ENCODE results near the gene FFAR1.

FFAR1 gene, protein sequence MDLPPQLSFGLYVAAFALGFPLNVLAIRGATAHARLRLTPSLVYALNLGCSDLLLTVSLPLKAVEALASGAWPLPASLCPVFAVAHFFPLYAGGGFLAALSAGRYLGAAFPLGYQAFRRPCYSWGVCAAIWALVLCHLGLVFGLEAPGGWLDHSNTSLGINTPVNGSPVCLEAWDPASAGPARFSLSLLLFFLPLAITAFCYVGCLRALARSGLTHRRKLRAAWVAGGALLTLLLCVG (N-terminal part only)

DNA sequence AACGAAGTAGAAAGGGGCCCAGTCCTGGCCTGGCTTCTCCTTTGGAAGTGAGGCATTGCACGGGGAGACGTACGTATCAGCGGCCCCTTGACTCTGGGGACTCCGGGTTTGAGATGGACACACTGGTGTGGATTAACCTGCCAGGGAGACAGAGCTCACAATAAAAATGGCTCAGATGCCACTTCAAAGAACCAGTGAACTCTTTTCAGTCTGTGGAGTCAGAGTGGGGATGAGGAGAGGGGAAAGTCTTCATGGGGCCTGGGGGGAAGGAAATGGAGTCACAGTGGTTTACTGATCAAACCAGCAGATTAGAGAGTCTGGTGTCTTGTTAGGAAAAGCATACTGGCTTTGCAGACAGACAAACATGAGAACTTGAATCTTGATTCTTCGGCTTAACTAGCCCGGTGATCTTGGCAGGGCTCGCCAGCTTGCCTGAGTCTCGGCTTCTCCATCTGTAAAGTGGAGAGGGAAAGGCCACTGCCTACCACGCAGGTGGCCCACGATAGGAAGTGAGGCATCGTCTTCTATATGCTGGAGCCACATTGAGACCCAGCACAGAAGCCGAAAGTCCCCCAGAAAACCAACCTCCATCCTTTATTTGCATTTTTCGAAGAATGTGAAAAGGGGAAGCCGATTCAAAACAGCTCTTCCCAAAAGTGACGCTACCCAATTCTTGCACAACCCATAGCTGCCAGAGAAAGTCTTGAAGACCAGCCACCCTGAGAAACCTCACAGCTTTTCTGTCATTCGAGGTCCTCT, at the start of gene FFAR1:
Gene FFAR1 (plus strand): TSS at position 732 of the 759 bp plus-strand sequence. CDS start 3,650 bp downstream, outside the sequence.
- DNase-seq, result no peak

DNA sequence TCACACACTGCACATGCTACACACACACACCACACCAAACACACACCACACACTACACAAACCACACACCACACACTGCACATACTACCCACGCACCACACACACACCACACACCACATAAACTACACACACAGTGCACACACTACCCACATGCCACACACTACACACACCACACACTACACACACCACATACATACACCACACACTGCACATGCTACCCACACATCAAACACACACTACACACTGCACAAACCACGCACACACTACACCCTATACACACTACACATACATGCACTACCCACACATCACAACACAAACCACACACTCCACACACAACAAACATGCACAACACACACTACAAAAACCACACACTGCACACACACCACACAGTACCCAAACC, 49.8 kb upstream of the FFAR1 start:
- DNase-seq, result no peak

DNA sequence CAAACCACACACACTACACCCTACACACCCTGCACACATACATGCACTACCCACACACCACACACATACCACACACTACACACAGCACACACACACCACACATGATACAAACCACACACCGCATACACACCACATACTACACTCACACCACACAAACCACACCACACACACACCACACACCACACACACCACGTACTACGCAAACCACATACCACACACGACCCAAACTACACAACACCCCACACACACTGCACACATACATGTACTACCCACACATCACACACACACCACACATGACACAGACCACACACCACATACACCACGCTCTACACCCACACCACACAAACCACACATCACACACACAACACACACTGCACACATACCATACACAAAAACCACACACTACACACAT, 49.1 kb upstream of the FFAR1 start:
- DNase-seq, result no peak

DNA sequence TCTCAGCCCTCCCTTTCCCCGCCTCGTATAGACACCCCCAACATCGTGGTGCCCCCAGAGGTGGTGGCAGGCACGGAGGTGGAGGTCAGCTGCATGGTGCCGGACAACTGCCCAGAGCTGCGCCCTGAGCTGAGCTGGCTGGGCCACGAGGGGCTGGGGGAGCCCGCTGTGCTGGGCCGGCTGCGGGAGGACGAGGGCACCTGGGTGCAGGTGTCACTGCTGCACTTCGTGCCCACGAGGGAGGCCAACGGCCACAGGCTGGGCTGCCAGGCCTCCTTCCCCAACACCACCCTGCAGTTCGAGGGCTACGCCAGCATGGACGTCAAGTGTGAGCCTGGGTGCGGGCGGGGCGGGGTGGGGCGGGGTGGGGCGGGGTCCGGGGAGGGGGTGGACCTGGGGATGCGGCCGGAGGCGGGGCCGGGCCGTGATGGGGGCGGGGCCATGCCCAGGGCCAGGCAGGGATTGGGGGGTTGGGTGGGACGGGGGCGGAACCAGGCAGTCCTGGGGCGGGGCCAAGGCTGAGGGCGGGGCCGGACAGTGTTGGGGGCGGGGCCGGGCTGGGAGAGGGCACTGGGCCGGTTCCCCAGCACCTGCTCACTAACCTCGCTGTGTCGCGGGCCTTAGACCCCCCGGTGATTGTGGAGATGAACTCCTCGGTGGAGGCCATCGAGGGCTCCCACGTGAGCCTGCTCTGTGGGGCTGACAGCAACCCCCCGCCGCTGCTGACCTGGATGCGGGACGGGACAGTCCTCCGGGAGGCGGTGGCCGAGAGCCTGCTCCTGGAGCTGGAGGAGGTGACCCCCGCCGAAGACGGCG, 48.0 kb upstream of the FFAR1 start:
- DNase-seq, result no peak

DNA sequence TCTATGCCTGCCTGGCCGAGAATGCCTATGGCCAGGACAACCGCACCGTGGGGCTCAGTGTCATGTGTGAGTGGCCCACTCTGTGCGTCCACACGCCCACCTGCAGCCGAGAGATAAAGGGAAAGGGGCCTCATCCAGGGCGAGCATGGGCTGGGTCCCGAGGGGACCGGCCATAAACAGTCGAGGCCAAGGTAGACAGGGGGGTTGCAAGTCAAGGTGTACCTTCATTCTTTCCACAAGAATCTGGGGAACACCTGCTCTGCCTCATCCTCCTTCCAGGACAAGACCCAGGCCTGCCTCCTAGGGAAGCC, 47.4 kb upstream of the FFAR1 start:
- DNase-seq, result no peak

DNA sequence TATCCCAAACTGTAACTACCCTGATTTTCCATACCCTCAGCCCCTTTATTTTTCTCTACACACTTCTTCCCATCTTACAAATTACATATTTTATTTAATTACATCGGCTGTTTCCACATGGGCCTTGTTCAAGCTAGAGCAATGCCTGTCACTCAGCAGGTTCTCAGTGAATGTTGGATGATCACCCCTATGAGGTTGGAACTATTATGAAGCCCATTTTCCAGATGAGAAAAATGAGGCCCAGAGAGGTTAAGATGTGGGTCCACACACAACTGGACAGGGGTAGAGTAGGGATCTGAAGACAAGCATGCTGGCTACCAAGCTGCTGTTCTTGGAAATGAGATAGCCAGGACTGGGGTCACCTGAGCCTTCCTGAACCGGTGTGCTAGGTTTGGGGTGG, 45.7 kb upstream of the FFAR1 start:
- DNase-seq, result no peak

DNA sequence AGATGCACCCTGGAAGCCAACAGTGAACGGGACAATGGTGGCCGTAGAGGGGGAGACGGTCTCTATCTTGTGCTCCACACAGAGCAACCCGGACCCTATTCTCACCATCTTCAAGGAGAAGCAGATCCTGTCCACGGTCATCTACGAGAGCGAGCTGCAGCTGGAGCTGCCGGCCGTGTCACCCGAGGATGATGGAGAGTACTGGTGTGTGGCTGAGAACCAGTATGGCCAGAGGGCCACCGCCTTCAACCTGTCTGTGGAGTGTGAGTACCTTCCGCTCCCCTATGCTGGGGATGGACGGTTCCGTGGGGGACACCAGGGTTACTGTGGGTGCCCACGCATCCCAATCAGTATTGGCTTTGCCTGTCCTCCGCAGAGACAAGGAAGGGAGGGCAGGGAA, 45.3 kb upstream of the FFAR1 start:
- DNase-seq, result no peak

DNA sequence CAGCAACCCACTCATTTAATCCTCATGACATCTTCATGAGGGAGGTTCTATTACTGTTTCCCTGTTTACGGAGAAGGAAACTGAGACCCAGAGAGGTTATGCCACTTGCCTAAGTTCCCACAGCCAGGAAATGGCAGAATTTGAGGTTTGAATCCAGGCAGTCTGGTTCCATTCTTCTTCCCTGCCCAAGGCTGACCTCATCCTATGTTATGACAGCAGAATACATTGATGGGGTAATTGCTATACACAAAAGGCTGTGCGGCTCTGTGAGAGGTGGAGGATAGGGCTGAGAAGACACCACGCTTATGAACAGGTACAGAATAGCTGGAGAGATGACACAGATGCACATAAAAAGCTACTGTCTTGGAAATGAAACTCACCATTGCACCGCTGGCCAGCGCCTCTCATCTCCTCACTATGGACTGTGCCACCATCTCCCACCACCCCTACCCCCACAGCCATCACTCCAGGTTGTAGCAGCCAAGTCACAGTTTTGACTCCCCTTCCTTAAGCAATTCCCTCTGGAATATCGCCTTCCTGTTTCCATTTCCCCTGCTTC, 44.3 kb upstream of the FFAR1 start:
- no peak for DNase-seq

DNA sequence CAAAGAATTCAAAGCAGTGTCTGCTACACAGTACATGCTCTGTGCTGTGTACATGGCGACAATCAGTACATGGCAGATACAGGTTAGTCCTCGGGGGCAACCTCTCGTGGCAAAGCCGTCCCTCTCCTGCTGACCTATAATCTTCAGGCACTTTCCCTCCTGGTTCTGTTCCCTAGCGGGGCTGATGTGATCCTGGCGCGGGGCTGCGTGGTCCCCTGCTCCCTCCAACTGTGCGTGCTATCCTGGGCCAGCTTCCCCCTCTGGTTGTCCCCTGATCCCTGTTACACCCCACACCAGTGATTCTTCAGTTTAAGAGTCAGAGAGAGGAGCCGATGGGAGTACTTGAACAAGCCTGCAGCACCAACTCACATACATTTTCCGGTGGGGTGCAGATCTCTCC, 43.7 kb upstream of the FFAR1 start:
- DNase-seq, result no peak

DNA sequence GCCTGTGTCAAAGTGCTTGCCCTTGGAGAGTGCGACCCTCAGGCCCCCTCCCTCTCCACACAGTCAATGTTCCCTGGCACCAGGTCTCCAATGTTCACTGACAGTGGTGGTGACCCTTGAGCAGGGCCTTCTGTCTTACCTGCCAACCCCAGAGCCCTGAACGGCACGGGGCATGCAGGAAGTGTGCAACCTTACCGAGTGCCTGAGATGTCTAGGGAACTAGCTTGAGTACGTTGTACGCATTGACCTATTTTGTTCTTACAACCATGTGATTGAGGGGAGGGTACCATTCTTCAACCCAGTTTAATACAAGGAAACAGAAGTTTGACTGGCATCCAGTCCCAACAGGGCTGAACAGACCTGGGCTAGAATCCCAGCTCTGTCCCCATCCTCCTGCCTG, 42.5 kb upstream of the FFAR1 start:
- DNase-seq, result no peak

DNA sequence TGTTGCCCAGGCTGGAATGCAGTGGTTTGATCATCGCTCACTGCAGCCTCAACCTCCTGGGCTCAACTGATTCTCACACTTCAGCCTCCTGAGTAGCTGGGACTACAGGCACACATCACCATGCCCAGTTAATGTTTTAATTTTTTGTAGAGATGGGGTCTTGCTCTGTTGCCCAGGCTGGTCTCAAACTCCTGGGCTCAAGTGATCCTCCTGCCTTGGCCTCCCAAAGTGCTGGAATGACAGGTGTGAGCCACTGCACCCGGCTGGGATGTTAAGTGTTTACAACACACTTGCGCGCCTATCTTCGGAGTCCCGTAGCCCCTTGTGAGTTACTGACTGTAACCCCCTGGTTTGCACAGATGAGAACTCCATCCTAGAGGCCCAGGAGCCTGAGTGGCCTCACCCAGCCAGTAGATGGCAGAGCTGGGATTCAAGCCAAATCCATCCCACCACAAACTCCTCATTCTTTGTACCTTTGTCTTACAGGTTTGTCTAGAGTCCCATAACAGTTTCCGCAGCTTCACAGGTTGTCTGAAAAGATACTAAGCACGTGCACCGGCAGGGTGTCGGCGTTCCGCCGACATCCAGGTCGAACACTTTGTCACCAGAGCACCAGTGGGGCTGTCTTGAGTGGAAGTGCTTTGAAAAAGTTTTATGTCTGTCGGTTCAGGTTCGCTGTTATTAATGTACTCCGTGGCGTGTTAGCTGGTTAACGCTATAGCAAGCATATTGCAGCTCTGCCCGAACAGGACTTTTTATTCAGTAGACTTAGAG, 41.0 kb upstream of the FFAR1 start:
- no peak for DNase-seq

DNA sequence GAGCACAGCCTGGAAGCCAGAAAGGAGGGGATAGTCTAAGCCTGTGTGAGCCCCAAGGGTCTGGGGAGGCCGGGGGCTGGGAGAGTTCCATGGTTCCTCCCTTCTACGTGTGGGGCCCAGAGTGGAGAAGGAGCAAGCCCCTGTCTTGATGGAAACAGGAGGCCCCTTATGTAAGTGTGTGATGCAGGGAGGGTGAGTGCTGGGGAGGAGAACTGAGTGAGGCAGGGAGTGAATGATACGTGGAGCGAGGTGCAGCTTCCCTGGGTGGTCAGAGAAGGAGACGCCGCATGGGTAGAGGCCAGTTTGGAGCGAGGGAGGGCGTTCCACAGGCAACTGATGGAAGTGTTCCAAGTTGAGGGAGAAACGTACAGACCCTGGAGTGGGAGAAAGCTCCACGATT, 39.8 kb upstream of the FFAR1 start:
- DNase-seq, result no peak

DNA sequence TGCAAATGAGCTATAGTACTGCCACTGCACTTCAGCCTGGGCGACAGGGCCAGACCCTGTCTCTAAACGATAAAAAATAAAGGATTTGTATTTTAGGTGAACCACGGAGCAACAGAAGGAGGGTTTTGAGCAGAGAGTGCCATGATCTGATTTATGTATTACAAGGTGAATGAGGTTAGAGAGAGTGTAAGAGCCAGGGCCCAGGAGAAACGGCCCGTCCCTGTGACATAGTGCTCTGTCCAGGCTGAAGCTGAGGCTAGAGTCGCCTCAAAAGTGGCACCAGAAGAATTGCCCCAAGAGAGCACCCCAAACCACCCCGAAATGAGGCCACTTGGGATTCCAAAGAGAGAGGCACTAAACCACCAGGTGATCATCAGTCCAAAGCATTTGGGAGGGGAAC, 38.8 kb upstream of the FFAR1 start:
- no peak for DNase-seq

DNA sequence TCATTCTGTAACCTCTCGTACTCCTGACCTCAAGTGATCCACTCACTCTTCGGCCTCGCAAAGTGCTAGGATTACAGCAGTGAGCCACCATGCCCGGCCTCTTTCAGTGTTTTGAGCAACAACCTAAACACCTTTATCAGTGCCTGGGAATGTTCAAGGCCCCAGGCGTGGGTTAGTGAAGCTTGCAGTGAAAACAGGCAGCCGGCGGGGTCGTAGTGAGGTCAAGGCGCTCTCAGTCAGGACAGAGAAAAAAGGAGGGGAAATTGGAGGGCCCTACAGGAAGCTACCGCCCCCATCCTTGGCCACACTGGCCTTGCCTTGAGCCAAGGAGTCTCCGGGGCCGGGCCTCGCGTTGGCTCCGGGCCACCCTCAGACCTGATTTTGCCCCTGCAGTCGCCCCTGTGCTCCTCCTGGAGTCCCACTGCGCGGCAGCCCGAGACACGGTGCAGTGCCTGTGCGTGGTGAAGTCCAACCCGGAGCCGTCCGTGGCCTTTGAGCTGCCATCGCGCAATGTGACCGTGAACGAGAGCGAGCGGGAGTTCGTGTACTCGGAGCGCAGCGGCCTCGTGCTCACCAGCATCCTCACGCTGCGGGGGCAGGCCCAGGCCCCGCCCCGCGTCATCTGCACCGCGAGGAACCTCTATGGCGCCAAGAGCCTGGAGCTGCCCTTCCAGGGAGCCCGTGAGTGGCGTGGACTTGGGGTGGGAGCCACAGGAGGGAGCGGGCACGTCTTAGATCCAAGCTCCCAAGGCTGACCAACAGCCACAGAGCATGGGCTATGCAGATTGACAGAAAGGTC, 38.0 kb upstream of the FFAR1 start:
- no peak for DNase-seq

DNA sequence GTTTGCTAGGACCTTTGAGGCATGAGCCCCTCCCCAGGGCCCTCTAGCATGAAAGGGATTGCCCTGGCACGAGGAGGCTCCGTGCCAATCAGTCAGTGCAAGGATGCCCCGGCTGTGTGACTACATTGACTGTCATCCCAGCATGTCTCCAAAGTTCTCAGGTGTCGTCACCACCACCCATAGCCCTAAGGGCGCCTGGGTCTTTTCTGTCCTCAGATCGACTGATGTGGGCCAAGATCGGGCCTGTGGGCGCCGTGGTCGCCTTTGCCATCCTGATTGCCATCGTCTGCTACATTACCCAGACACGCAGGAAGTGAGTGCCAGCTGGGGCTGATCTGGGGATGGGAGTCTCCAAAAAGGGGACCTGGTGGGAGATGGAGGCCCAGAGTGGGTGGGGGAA, 37.4 kb upstream of the FFAR1 start:
- DNase-seq, result no peak

DNA sequence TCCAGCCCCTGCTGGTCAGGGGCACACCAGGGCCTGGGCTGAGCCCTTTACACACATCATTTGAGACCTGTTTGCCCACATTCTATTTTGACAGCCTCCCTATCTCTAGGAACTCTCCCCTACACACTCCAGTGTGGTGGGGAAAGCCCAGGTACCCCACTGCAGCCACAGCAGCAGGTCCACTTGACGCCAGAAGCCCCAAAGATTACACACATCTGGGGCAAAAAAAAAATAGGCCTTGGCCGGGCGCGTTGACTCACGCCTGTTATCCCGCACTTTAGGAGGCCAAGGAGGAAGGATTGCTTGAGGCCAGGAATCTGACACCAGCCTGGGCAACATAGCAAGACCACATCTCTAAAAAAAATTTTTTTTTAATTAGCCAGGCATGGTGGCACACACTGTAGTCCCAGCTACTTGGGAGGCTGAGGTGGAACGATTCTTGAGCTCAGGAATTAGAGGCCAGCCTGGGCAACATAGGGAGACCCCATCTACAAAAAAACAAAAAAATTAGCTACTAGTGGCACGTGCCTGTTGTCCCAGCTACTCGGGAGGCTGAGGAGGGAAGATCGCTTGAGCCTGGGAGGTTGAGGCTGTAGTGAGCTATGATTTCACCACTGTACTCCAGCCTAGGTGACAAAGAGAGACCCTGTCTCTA, 36.8 kb upstream of the FFAR1 start:
- no peak for DNase-seq

DNA sequence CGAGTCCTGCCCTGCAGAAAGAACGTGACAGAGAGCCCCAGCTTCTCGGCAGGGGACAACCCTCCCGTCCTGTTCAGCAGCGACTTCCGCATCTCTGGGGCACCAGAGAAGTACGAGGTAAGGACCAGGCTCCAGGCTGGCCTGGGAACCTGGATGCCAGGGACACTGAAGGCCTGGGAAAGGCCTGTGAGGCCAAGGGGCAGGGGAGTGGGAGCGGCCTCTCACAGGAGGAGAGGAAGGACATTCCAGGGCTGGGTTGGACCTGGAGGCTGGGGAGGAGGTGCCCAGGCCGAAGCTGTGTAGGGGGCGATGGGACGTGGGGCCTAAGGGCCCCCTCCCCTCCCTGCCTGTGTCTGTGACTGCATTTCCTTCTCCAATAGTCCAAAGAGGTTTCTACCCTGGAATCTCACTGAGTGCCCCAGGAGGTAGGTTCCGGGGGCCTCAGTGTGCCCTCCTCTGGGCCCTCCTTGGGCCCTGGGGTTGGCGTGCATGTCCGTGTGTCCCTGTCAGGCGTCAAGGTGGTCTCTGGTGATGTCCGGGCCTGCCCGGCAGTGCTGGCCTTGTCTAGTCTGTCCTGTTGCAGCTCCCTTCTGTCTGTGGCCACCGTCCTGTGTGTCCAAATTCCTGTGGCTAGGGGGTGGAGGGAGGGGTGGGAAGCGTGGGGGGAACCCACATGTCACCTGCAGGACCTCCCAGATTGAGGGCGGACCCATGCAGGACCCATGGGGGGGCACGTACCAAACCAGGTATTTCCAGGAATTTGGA, 35.6 kb upstream of the FFAR1 start:
- DNase-seq, result no peak

DNA sequence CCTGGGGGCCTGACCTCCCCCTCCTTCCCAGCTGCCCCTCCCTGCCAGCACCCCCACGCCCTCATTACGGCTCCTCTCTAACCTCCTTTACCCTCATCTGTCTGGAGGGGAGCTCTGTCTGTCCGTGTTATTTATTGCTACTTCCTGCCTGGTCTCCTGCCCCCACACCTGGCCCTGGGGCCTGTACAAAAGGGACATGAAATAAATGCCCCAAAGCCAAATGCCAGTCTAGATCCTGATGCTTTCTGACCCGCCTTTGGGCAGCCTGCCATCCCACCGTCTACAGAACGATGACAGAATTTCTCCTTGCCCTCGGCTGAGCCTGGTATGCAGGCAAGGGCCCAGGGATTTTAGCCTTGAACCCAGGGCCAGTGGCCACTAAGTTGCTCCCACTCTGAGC, 34.1 kb upstream of the FFAR1 start:
- DNase-seq, result no peak

DNA sequence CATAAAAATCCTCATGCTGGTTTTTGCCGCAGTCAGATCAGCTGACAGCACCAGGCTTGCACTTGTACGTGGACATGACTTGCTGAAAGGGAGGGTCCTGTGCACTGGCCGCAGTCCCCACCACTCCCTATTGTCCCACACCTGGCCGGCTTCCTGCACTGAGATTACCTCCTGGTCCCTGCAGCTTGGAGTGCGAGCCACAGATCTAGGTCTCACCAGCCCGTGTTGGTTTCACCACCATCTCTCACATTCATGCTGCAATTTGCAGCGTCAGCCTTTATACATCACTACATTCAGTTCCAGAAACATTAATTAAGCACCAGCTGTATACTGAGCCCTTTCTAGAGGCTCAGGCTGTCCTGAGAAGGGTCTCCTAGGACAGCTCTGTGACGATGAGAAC, 33.7 kb upstream of the FFAR1 start:
- DNase-seq, result no peak

DNA sequence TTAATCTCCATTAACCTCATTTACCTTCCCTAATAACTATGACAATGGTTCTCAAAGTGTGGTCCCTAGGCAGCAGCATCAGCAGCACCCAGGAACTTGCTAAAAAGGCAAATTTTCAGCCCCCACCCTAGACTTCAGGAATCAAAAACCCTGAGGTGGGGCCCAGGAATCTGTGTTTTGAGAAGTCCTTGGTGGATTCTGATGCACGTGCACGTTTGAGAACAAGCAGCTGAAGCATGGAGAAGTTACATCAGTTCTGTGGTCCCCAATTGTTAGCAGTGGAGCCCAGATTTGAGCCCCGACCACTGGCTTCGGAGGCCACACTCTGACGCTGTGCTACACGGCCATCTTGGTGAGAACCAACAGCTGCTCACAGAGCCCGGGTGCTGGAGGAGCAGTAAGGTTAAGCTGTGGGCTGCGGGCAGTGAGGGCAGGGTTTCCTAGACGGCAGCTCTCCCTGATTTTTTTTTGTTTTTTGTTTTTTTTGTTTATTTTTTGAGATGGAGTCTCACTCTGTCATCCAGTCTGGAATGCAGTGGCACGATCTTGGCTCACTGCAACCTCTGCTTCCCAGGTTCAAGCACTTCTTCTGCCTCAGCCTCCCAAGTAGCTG, 32.7 kb upstream of the FFAR1 start:
- DNase-seq, result no peak

Data from DMS 273 treated with DMSO at 0.1 percent for 48 hours (cell line).